Karpas-422 (cell line): Measurements from ENCODE around the gene KLC1. TPM values are rescaled to one million over a fixed set of nuclear protein-coding genes. Genes with fewer than 3 reads are reported as not detected.

Source experiments
- DNase-seq: peaks from one replicate; pipeline ENCODE4 v3.0.0-alpha.2; 2015
- H2AFZ ChIP-seq: fragments of 200-600 bp; sonication (generic); 2 replicates; pipeline ENCODE4 v1.6.1; 2014; ENCODE audit warnings: antibody characterized with exemption, low read length, mixed read lengths
- H3K27ac ChIP-seq: fragments of 200-600 bp; sonication (generic); 2 replicates; pipeline ENCODE4 v1.5.1; 2014; ENCODE audit warnings: mild to moderate bottlenecking, low read length, moderate library complexity
- H3K27me3 ChIP-seq: fragments of 200-600 bp; sonication (generic); 2 replicates; pipeline ENCODE4 v1.6.1; 2014; ENCODE audit warnings: low read length, mixed read lengths
- H3K36me3 ChIP-seq: fragments of 200-600 bp; sonication (generic); 2 replicates; pipeline ENCODE4 v1.6.1; 2014; ENCODE audit warnings: low read length, mixed read lengths; ENCODE audit not compliant: insufficient read depth
- H3K4me1 ChIP-seq: fragments of 200-600 bp; sonication (generic); 2 replicates; pipeline ENCODE4 v1.6.1; 2014; ENCODE audit warnings: mild to moderate bottlenecking, low read length, mixed read lengths
- H3K4me2 ChIP-seq: fragments of 200-600 bp; sonication (generic); 2 replicates; pipeline ENCODE4 v1.6.1; 2014; ENCODE audit warnings: low read length, low read depth, mild to moderate bottlenecking; ENCODE audit not compliant: poor library complexity, severe bottlenecking
- H3K4me3 ChIP-seq: fragments of 200-600 bp; sonication (generic); 2 replicates; pipeline ENCODE4 v1.5.1; 2014; ENCODE audit warnings: mild to moderate bottlenecking, antibody characterized with exemption, low read length, mixed read lengths
- H3K79me2 ChIP-seq: fragments of 200-600 bp; sonication (generic); 2 replicates; pipeline ENCODE4 v1.6.1; 2014; ENCODE audit warnings: mild to moderate bottlenecking, low read length, mixed read lengths
- H3K9ac ChIP-seq: fragments of 200-600 bp; sonication (generic); 2 replicates; pipeline ENCODE4 v1.6.0; 2014; ENCODE audit warnings: low read length
- H3K9me2 ChIP-seq: fragments of 200-600 bp; sonication (generic), shearing (Covaris generic); replicated peaks from 2 replicates; pipeline ENCODE4 v1.6.0; 2014; ENCODE audit warnings: mild to moderate bottlenecking, low read length, moderate library complexity; ENCODE audit not compliant: insufficient read depth
- H3K9me3 ChIP-seq: fragments of 300-700, 200-600 bp; sonication (generic); 2 replicates; pipeline ENCODE4 v1.6.1; 2014; ENCODE audit warnings: low read length, mixed read lengths
- H4K20me1 ChIP-seq: fragments of 200-600 bp; sonication (generic); 2 replicates; pipeline ENCODE4 v1.6.1; 2014; ENCODE audit warnings: mild to moderate bottlenecking, antibody characterized with exemption, low read length, low read depth; ENCODE audit not compliant: insufficient read depth
- total RNA-seq: library from RNA; depleted of rRNA; stranded (reverse); fragments of >200 nt; shearing (Covaris generic); gene quantifications from 2 replicates; pipeline ENCODE4 v1.2.3, GENCODE V29; 2014; ENCODE audit warnings: low replicate concordance

Gene KLC1
- total RNA-seq, 1 experiment from 2014 or later: 144 TPM

DNA sequence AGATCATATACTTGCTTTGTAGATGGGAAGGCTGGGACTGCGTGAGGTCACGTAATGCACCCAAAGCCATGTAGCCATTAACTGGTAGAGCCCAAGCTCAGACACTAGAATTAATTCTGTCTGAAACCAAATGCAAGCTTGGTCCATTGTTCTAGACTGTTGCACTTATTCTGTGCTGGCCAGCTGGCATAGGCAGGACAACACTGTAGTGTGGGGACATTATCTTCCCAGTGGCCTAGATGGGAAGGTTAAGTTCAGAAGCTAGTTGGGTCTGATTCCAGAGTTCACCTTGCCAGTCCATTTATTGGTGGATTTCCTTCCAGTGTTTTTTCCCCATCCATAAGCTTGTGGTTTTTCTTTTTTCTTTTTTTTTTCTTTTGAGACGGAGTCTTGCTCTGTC is 39.1 kb downstream of the KLC1 start:
- H3K9me3 ChIP-seq: no peaks in the 10 kb centered on the region
- H3K79me2 ChIP-seq: peaks cover 37% of the 10 kb centered on the region
- no peak overlapping the region for H3K9ac ChIP-seq
- no peak overlapping the region for H3K27ac ChIP-seq
- no peak overlapping the region for H3K4me3 ChIP-seq
- no peaks in the 10 kb centered on the region for H3K9me2 ChIP-seq
- H2AFZ ChIP-seq: no peak overlapping the region
- H3K36me3 ChIP-seq: peaks cover 33% of the 10 kb centered on the region; the same call in 1 of the 2 replicates
- H3K4me2 ChIP-seq: no peak overlapping the region
- peaks cover 9% of the 10 kb centered on the region for H3K4me1 ChIP-seq
- H3K27me3 ChIP-seq: no peaks in the 10 kb centered on the region
- H4K20me1 ChIP-seq: peaks cover 11% of the 10 kb centered on the region; the same call in 1 of the 2 replicates
- DNase-seq: no peak

- peaks cover 11% of the 10 kb centered on the region; the same call in 1 of the 2 replicates for H4K20me1 ChIP-seq
- H3K9ac ChIP-seq: no peak overlapping the region
- H3K4me2 ChIP-seq: no peak overlapping the region
- no peak overlapping the region for H3K27ac ChIP-seq
- H3K9me2 ChIP-seq: no peaks in the 10 kb centered on the region
- peaks cover 25% of the 10 kb centered on the region for H3K79me2 ChIP-seq
- no peaks in the 10 kb centered on the region for H3K9me3 ChIP-seq
- no peaks in the 10 kb centered on the region for H3K4me1 ChIP-seq
- H3K36me3 ChIP-seq: peaks cover 41% of the 10 kb centered on the region; the same call in 1 of the 2 replicates
- no peak overlapping the region for H2AFZ ChIP-seq
- no peak for DNase-seq
- no peaks in the 10 kb centered on the region for H3K27me3 ChIP-seq
- H3K4me3 ChIP-seq: no peak overlapping the region
Measured at GRCh38 chr14:103669370-103669769, 40.4 kb downstream of the KLC1 start.

DNA sequence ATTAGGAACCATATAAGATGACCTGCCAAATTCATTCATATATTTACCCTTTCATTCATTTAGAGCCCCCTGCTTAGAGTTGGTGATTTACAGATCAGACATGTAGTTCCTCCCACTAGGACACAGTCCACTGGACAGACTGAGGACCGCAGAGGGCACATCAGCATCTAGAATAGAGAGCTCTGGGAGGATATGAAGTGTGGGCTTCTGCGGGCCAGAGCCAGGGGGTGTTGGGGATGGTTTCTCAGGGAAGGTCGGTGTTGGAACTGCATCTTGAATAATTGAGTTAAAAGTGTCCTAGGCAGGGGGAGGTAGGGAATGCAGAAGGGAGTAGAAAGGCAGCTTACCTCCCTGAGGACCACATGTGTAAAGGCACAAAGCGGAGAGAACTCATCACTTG is 42.9 kb downstream of the KLC1 start:
- no peak overlapping the region for H3K4me2 ChIP-seq

DNA sequence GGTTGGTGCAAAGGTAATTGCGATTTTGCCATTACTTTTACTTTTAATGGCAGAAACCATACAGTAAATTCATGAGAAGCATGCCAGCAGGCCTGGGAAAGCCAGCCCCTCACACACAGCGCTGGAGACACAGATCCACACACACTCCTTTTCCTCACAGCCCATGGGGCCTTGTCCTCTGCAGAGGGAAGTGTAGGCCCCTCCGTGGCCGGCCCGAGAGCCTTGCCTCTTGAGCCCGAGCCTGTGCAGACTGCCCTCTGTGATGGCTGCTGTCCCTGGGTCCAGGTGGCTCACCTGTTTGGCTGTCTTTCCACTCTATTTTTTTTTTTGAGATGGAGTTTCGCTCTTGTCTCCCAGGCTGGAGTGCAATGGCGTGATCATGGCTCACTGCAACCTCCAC is 46.9 kb downstream of the KLC1 start:
- Histone ChIP-seq H3K27me3 (no peaks in the 10 kb centered on the region), H3K4me3 (no peak overlapping the region), H3K27ac (no peak overlapping the region), H4K20me1 (no peaks in the 10 kb centered on the region), H3K4me2 (no peak overlapping the region), H3K9me3 (no peaks in the 10 kb centered on the region), H3K79me2 (peaks cover 14% of the 10 kb centered on the region), H3K4me1 (peaks cover 16% of the 10 kb centered on the region), H2AFZ (no peak overlapping the region), H3K9me2 (no peaks in the 10 kb centered on the region), H3K36me3 (peaks cover 62% of the 10 kb centered on the region), H3K9ac (no peak overlapping the region)
- DNase-seq: no peak

More for the DNA sequence above, 42.9 kb downstream of the KLC1 start:
- H3K79me2 ChIP-seq: peaks cover 10% of the 10 kb centered on the region
- H3K27ac ChIP-seq: no peak overlapping the region
- H4K20me1 ChIP-seq: peaks cover 8% of the 10 kb centered on the region; the same call in 1 of the 2 replicates
- no peak overlapping the region for H3K9ac ChIP-seq
- H3K36me3 ChIP-seq: peaks cover 55% of the 10 kb centered on the region
- no peaks in the 10 kb centered on the region for H3K9me3 ChIP-seq
- H2AFZ ChIP-seq: no peak overlapping the region
- H3K27me3 ChIP-seq: no peaks in the 10 kb centered on the region
- no peak overlapping the region for H3K4me3 ChIP-seq
- no peaks in the 10 kb centered on the region for H3K4me1 ChIP-seq
- no peaks in the 10 kb centered on the region for H3K9me2 ChIP-seq
- no peak for DNase-seq

- Histone ChIP-seq H3K79me2 (peaks cover 22% of the 10 kb centered on the region), H3K27me3 (no peaks in the 10 kb centered on the region), H3K4me2 (no peak overlapping the region), H3K4me1 (peaks cover 16% of the 10 kb centered on the region), H3K27ac (no peak overlapping the region), H4K20me1 (no peaks in the 10 kb centered on the region), H2AFZ (no peak overlapping the region), H3K4me3 (no peak overlapping the region), H3K9me3 (no peaks in the 10 kb centered on the region), H3K36me3 (peaks cover 53% of the 10 kb centered on the region), H3K9me2 (no peaks in the 10 kb centered on the region), H3K9ac (no peak overlapping the region)
- no peak for DNase-seq
Measured at GRCh38 chr14:103676881-103677675, 48.1 kb downstream of the KLC1 start.

DNA sequence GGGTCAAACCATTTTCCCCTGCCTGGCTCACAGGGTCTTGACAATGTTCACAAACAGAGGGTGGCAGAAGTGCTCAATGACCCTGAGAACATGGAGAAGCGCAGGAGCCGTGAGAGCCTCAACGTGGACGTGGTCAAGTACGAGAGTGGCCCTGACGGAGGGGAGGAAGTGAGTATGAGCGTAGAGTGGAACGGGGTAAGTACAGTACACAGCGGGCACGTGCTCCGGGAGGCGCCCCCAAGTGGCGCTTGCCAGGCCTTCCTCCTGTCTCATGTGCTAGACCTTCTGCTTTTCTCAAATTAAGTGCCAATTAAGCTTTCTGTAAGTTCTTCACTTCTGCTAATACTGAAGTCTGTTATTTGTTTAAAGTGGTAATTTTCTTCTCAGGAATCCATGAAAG is 50.3 kb downstream of the KLC1 start:
- Histone ChIP-seq H3K79me2 (peaks cover 28% of the 10 kb centered on the region), H3K27ac (peak overlapping the region; percentile 50; the same call in 1 of the 2 replicates), H3K4me2 (peak overlapping the region; percentile 5), H3K4me1 (peaks cover 16% of the 10 kb centered on the region), H4K20me1 (no peaks in the 10 kb centered on the region), H3K9me2 (no peaks in the 10 kb centered on the region), H3K4me3 (no peak overlapping the region), H3K9me3 (no peaks in the 10 kb centered on the region), H3K36me3 (peaks cover 42% of the 10 kb centered on the region), H2AFZ (0 out of 2 replicates have a peak overlapping the region, but pooled peaks have one; percentile 22), H3K9ac (peak overlapping the region; percentile 23; the same call in 1 of the 2 replicates), H3K27me3 (no peaks in the 10 kb centered on the region)
- DNase-seq: peak; percentile 94

GRCh38 chr14:103680491-103681231 is 51.6 kb downstream of the KLC1 start:
- peaks cover 30% of the 10 kb centered on the region for H3K79me2 ChIP-seq
- peaks cover 16% of the 10 kb centered on the region for H3K4me1 ChIP-seq
- peaks cover 40% of the 10 kb centered on the region for H3K36me3 ChIP-seq
- no peak overlapping the region for H3K27ac ChIP-seq
- no peak overlapping the region for H3K9ac ChIP-seq
- H3K4me2 ChIP-seq: no peak overlapping the region
- no peak for DNase-seq
- H3K9me3 ChIP-seq: no peaks in the 10 kb centered on the region
- H3K4me3 ChIP-seq: no peak overlapping the region
- no peak overlapping the region for H2AFZ ChIP-seq
- H3K9me2 ChIP-seq: no peaks in the 10 kb centered on the region
- no peaks in the 10 kb centered on the region for H4K20me1 ChIP-seq
- H3K27me3 ChIP-seq: no peaks in the 10 kb centered on the region

DNA sequence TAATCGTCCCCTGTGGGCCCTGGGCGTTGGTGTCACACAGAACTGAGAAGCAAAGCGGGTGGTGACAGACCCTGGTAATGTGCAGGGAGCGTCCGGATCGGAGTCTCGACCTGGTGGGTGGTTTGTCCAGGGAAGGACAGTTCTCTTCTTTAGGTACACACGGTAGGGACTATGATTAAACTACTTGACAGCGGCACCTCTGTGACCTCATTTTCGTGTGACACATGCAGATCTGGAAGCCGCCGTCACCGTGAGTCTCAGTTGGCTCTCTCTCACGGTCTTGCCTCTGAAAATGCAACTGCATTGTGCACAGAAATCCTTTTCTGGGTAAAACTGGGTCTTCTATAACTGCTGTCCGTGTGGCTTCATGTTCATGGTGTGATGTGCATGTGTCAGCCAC is 54.1 kb downstream of the KLC1 start:
- Histone ChIP-seq H3K9me2 (no peaks in the 10 kb centered on the region), H3K9ac (no peak overlapping the region), H3K27me3 (no peaks in the 10 kb centered on the region), H3K4me3 (no peak overlapping the region), H3K27ac (no peak overlapping the region), H4K20me1 (no peaks in the 10 kb centered on the region), H3K79me2 (peaks cover 43% of the 10 kb centered on the region), H3K9me3 (no peaks in the 10 kb centered on the region), H2AFZ (no peak overlapping the region), H3K36me3 (peaks cover 43% of the 10 kb centered on the region), H3K4me1 (peaks cover 22% of the 10 kb centered on the region), H3K4me2 (no peak overlapping the region)
- no peak for DNase-seq
